Fibroblast of lung (primary cell): ENCODE measurements around the gene SF3B1.

Experiments used
- EZH2 ChIP-seq: IDR thresholded peaks from 2 replicates; pipeline ENCODE4 v1.5.1; 2012; ENCODE audit warnings: low read length, control low read depth, mild to moderate bottlenecking; ENCODE audit errors: missing control alignments
- TF ChIP-seq, protein P1 (sequence below), 2 donors: IDR thresholded peaks in 1 of 2; conservative IDR thresholded peaks in 1 of 2; 1 replicate in 1 of 2; 2 replicates in 1 of 2; pipeline ENCODE4 v1.5.1; 2011 to 2012; ENCODE audit warnings: low read length in 2 of 2, control low read depth in 1 of 2, inconsistent platforms in 1 of 2, low read depth in 1 of 2, mild to moderate bottlenecking in 1 of 2

- TF ChIP-seq, protein P1, sequence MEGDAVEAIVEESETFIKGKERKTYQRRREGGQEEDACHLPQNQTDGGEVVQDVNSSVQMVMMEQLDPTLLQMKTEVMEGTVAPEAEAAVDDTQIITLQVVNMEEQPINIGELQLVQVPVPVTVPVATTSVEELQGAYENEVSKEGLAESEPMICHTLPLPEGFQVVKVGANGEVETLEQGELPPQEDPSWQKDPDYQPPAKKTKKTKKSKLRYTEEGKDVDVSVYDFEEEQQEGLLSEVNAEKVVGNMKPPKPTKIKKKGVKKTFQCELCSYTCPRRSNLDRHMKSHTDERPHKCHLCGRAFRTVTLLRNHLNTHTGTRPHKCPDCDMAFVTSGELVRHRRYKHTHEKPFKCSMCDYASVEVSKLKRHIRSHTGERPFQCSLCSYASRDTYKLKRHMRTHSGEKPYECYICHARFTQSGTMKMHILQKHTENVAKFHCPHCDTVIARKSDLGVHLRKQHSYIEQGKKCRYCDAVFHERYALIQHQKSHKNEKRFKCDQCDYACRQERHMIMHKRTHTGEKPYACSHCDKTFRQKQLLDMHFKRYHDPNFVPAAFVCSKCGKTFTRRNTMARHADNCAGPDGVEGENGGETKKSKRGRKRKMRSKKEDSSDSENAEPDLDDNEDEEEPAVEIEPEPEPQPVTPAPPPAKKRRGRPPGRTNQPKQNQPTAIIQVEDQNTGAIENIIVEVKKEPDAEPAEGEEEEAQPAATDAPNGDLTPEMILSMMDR (conservative IDR thresholded peaks at IDR 0.05 in 1 of 2, IDR thresholded peaks at IDR 0.05 in 1 of 2; ENCODE audit: low read depth in 1 of 2, low read length in 2 of 2): no peak
- no peak for TF ChIP-seq EZH2
Observed at GRCh38 chr2:197363998-197364397, 70.8 kb downstream of the SF3B1 start.
